ENCODE measurements around the gene ATG7.

DNA sequence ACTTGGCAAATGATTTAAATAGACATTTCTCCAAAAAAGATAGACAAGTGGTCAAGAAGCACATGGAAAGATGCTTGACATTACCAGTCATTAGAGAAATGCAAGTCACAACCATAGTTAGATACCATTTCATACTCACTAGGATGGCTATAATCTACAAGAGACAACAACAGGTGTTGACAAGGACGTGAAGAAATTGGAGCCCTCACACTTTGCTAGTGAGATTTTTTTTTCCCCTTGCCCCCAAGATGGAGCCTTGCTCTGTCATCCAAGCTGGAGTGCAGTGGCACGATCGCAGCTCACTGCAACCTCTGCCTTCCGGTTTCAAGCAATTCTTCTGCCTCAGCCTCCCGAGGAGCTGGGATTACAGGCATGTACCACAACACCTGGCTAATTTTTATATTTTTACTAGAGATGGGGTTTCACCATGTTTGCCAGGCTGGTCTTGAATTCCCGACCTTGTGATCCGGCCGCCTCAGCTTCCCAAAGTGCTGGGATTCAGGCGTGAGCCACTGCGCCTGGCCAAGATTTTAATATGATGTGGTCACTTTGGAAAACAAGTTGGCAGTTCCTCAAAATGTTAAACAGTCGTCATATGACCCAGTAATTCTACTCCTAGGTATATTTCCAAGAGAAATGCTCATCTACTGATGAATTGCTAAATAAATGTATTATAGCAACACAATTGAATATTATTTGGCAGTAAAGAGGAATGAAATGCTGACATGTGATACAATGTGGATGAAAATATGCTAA, 103.3 kb downstream of the ATG7 start:
- TF ChIP-seq POLR2A (IDR thresholded peaks at IDR 0.05), result no peak
- no peak for TF ChIP-seq POLR2AphosphoS5 (IDR thresholded peaks at IDR 0.05; ENCODE audit: insufficient read depth in 1 of 2, low read depth in 1 of 2)

All from vagina (tissue), 2 donors.